K562 (cell line): ENCODE measurements around the gene HOXC4. TPM values are rescaled to one million over a fixed set of nuclear protein-coding genes. Genes with fewer than 3 reads are reported as not detected.

Source experiments
- TFAP4 ChIP-seq: sonication (generic); formaldehyde crosslinking; IDR thresholded peaks from 2 replicates; pipeline ENCODE4 v1.8.0; 2022; ENCODE audit warnings: missing genetic modification reagents, mild to moderate bottlenecking, moderate library complexity, borderline replicate concordance
- ZNF408 ChIP-seq: fragments of 250-450 bp; sonication (Bioruptor Pico); IDR thresholded peaks from 2 replicates; pipeline ENCODE4 v1.4.0; 2020; ENCODE audit warnings: low read depth, mild to moderate bottlenecking, moderate library complexity
- polyA plus RNA-seq, 8 experiments: library from polyadenylated mRNA; depleted of rRNA in 4 of 8; stranded (reverse) in 5 of 8; unstranded in 3 of 8; fragments of >200 nt; fragmentation: Nextera tagmentation in 2 of 8; fragmentation: Illumina TruSeq in 1 of 8; extraction: Ambion mirVana in 2 of 8; extraction: Trizol in 1 of 8; gene quantifications; 2 replicates each; pipeline versions ENCODE4 v1.2.1 to v1.2.3, GENCODE V29; 2011 to 2014; ENCODE audit warnings: inconsistent platforms in 1 of 8, missing spikeins in 1 of 8
- total RNA-seq, 7 experiments: library from RNA; depleted of rRNA in 6 of 7; stranded (reverse); fragments of >200 nt in 6 of 7; fragmentation: Illumina TruSeq in 2 of 7; extraction: Trizol in 2 of 7; gene quantifications; 2 replicates each; pipeline versions ENCODE4 v1.2.1 to v1.2.3, GENCODE V29; 2011 to 2021; ENCODE audit warnings: low replicate concordance in 1 of 7
- TF ChIP-seq, protein P1 (sequence below): fragments of 450-650 bp; IDR thresholded peaks from 2 replicates; pipeline ENCODE4 v1.6.1; 2016; ENCODE audit warnings: mild to moderate bottlenecking, moderate library complexity
- TF ChIP-seq, protein P2 (sequence below): fragments of 150-350 bp; conservative IDR thresholded peaks from 2 replicates; pipeline ENCODE4 v1.6.1; 2014; ENCODE audit warnings: low read length
- TF ChIP-seq, protein P3 (sequence below): fragments of 450-650 bp; IDR thresholded peaks from 2 replicates; pipeline ENCODE4 v1.6.1; 2016

Gene HOXC4
- total and polyA plus RNA-seq, 9 of the 15 experiments (the other 6 are each of a cell fraction or from before 2014, with no cell fraction given), result 0.06 to 1.5 (median 0.44) TPM; not detected in 1

DNA sequence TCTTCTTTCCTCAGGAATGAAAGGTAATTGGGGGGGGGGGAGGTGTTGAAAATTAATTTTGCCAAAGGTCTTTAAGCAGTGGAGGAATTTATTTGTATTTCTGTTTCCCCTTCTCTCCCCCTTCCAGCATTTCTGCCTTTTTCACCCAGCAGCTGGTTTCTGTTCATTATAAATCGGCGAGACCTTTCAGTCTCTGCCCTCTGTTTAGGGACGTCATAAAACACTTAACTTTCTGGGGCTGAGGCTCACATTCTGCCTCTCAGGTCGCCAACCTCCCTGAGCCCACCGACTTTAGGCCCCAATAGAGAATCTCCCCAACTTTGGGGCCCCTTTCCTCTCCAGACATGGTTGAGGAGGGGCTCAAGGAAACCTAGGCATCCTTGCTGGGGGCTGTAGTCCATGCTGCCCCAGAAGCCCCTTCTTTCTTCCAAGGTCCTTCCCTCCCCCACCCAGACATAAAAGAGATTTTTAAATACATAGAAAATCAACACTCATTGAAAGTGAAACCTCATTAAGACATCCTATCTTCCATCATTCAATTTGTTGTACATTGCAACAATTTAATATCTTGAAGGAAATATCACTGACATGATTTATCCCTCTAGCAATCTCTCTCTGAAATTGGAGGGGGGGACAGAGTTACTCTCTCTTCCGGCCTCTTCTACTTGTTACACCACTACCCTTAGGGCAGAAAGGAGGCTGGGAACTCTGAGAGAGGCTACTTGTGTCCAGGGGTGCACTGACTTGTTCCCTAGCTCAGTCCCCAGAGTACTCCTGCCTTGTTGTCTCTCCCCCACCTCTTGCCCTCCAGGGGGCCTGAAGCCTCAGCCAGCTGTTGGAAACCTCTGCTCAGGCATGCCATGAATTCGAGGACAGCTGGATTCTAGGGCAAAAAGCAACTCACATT lies 27.9 kb upstream of the HOXC4 start (continued):
- TF ChIP-seq, protein P1, sequence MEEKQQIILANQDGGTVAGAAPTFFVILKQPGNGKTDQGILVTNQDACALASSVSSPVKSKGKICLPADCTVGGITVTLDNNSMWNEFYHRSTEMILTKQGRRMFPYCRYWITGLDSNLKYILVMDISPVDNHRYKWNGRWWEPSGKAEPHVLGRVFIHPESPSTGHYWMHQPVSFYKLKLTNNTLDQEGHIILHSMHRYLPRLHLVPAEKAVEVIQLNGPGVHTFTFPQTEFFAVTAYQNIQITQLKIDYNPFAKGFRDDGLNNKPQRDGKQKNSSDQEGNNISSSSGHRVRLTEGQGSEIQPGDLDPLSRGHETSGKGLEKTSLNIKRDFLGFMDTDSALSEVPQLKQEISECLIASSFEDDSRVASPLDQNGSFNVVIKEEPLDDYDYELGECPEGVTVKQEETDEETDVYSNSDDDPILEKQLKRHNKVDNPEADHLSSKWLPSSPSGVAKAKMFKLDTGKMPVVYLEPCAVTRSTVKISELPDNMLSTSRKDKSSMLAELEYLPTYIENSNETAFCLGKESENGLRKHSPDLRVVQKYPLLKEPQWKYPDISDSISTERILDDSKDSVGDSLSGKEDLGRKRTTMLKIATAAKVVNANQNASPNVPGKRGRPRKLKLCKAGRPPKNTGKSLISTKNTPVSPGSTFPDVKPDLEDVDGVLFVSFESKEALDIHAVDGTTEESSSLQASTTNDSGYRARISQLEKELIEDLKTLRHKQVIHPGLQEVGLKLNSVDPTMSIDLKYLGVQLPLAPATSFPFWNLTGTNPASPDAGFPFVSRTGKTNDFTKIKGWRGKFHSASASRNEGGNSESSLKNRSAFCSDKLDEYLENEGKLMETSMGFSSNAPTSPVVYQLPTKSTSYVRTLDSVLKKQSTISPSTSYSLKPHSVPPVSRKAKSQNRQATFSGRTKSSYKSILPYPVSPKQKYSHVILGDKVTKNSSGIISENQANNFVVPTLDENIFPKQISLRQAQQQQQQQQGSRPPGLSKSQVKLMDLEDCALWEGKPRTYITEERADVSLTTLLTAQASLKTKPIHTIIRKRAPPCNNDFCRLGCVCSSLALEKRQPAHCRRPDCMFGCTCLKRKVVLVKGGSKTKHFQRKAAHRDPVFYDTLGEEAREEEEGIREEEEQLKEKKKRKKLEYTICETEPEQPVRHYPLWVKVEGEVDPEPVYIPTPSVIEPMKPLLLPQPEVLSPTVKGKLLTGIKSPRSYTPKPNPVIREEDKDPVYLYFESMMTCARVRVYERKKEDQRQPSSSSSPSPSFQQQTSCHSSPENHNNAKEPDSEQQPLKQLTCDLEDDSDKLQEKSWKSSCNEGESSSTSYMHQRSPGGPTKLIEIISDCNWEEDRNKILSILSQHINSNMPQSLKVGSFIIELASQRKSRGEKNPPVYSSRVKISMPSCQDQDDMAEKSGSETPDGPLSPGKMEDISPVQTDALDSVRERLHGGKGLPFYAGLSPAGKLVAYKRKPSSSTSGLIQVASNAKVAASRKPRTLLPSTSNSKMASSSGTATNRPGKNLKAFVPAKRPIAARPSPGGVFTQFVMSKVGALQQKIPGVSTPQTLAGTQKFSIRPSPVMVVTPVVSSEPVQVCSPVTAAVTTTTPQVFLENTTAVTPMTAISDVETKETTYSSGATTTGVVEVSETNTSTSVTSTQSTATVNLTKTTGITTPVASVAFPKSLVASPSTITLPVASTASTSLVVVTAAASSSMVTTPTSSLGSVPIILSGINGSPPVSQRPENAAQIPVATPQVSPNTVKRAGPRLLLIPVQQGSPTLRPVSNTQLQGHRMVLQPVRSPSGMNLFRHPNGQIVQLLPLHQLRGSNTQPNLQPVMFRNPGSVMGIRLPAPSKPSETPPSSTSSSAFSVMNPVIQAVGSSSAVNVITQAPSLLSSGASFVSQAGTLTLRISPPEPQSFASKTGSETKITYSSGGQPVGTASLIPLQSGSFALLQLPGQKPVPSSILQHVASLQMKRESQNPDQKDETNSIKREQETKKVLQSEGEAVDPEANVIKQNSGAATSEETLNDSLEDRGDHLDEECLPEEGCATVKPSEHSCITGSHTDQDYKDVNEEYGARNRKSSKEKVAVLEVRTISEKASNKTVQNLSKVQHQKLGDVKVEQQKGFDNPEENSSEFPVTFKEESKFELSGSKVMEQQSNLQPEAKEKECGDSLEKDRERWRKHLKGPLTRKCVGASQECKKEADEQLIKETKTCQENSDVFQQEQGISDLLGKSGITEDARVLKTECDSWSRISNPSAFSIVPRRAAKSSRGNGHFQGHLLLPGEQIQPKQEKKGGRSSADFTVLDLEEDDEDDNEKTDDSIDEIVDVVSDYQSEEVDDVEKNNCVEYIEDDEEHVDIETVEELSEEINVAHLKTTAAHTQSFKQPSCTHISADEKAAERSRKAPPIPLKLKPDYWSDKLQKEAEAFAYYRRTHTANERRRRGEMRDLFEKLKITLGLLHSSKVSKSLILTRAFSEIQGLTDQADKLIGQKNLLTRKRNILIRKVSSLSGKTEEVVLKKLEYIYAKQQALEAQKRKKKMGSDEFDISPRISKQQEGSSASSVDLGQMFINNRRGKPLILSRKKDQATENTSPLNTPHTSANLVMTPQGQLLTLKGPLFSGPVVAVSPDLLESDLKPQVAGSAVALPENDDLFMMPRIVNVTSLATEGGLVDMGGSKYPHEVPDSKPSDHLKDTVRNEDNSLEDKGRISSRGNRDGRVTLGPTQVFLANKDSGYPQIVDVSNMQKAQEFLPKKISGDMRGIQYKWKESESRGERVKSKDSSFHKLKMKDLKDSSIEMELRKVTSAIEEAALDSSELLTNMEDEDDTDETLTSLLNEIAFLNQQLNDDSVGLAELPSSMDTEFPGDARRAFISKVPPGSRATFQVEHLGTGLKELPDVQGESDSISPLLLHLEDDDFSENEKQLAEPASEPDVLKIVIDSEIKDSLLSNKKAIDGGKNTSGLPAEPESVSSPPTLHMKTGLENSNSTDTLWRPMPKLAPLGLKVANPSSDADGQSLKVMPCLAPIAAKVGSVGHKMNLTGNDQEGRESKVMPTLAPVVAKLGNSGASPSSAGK, result 0 out of 2 replicates have a peak, but pooled peaks have one; percentile 15
- TF ChIP-seq, protein P2, sequence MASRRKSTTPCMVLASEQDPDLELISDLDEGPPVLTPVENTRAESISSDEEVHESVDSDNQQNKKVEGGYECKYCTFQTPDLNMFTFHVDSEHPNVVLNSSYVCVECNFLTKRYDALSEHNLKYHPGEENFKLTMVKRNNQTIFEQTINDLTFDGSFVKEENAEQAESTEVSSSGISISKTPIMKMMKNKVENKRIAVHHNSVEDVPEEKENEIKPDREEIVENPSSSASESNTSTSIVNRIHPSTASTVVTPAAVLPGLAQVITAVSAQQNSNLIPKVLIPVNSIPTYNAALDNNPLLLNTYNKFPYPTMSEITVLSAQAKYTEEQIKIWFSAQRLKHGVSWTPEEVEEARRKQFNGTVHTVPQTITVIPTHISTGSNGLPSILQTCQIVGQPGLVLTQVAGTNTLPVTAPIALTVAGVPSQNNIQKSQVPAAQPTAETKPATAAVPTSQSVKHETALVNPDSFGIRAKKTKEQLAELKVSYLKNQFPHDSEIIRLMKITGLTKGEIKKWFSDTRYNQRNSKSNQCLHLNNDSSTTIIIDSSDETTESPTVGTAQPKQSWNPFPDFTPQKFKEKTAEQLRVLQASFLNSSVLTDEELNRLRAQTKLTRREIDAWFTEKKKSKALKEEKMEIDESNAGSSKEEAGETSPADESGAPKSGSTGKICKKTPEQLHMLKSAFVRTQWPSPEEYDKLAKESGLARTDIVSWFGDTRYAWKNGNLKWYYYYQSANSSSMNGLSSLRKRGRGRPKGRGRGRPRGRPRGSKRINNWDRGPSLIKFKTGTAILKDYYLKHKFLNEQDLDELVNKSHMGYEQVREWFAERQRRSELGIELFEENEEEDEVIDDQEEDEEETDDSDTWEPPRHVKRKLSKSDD, result no peak
- TF ChIP-seq ZNF408 (CRISPR knock-in tag), result no peak
- peak; percentile 53; the same call in 1 of the 2 replicates for TF ChIP-seq TFAP4 (CRISPR knock-in tag)
- TF ChIP-seq, protein P3, sequence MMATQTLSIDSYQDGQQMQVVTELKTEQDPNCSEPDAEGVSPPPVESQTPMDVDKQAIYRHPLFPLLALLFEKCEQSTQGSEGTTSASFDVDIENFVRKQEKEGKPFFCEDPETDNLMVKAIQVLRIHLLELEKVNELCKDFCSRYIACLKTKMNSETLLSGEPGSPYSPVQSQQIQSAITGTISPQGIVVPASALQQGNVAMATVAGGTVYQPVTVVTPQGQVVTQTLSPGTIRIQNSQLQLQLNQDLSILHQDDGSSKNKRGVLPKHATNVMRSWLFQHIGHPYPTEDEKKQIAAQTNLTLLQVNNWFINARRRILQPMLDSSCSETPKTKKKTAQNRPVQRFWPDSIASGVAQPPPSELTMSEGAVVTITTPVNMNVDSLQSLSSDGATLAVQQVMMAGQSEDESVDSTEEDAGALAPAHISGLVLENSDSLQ, result 0 out of 2 replicates have a peak, but pooled peaks have one; percentile 15
- TF ChIP-seq, all 486 proteins: peak for 6
